Measurements from ENCODE around the gene ZNF71.

DNA sequence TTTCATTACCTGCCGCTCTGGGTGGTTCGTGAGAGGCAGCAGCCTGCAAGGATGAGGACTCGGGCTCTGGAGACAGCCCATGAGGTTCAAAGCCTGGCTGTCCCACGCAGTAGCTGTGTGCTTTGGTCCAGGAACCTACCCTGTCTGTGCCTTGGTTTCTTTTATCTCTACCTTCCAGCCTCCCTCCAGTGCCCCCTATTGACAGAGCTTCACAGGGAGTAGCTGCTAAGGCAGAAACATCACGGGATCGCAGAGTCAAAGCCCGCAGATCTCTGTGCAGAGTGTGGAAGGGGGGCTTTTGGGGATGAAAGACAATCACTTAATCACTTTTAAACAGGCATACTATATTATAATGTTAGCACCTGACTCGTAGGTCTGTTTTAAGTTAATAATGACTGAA, 16.2 kb downstream of the ZNF71 start:
- TF ChIP-seq, protein P1, sequence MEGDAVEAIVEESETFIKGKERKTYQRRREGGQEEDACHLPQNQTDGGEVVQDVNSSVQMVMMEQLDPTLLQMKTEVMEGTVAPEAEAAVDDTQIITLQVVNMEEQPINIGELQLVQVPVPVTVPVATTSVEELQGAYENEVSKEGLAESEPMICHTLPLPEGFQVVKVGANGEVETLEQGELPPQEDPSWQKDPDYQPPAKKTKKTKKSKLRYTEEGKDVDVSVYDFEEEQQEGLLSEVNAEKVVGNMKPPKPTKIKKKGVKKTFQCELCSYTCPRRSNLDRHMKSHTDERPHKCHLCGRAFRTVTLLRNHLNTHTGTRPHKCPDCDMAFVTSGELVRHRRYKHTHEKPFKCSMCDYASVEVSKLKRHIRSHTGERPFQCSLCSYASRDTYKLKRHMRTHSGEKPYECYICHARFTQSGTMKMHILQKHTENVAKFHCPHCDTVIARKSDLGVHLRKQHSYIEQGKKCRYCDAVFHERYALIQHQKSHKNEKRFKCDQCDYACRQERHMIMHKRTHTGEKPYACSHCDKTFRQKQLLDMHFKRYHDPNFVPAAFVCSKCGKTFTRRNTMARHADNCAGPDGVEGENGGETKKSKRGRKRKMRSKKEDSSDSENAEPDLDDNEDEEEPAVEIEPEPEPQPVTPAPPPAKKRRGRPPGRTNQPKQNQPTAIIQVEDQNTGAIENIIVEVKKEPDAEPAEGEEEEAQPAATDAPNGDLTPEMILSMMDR (IDR thresholded peaks at IDR 0.05; ENCODE audit: low read depth, low read length): no peak
- TF ChIP-seq EZH2phosphoT487 (IDR thresholded peaks at IDR 0.05; ENCODE audit: low read depth): no peak
